Measurements from ENCODE around the gene KPNA2. TPM values are rescaled to one million over a fixed set of nuclear protein-coding genes. Genes with fewer than 3 reads are reported as not detected.

The KPNA2 gene
- total and polyA plus RNA-seq, 2 of the 13 experiments (the other 11 are each of a cell fraction or from before 2014, with no cell fraction given): 111 to 305 TPM

- intact Hi-C loops (cut with micrococcal nuclease; ENCODE audit: unreplicated experiment) (no loop called here), in situ Hi-C loops (cut with HindIII; ENCODE audit: extremely low pct_ligation_motif_present, low pct_unique_long_range_greater_than_20kb) (no loop called here)
- FAIRE-seq: no peak
- WGBS (ENCODE audit: low lambda C conversion rate): 44% methylated on average over 11 of the region's 11 CpGs
- Histone ChIP-seq H3K4me1 (ENCODE audit: insufficient read depth, low read length) (peaks cover 15% of the 10 kb centered on the region), H3K9ac (ENCODE audit: insufficient read depth, low read depth, low read length) (no peak overlapping the region), H4K20me1 (ENCODE audit: insufficient read depth, low read length) (no peaks in the 10 kb centered on the region), H3K36me3 (replicated peaks in 1 of 2; ENCODE audit: control insufficient read depth in 1 of 2, insufficient read depth in 2 of 2, low read length in 2 of 2) (no peaks in the 10 kb centered on the region), H3K27ac (ENCODE audit: extremely low read length, insufficient read depth, low read length) (no peak overlapping the region), H3K4me2 (ENCODE audit: low read depth, low read length) (peak overlapping the region; percentile 40), H3K9me3 (ENCODE audit: low read length) (no peaks in the 10 kb centered on the region), H3K27me3 (ENCODE audit: control insufficient read depth in 1 of 2, insufficient read depth in 2 of 2, low read length in 2 of 2) (no peaks in the 10 kb centered on the region; a peak in 1 of 5 replicates), H2AFZ (ENCODE audit: low read length) (no peak overlapping the region), H3K79me2 (ENCODE audit: insufficient read depth, low read length) (no peaks in the 10 kb centered on the region), H3K4me3 (replicated peaks in 1 of 3; ENCODE audit: insufficient read depth in 1 of 3, low read depth in 2 of 3, low read length in 3 of 3) (no peak overlapping the region)
- ATAC-seq: no peak
- no peak for DNase-seq (ENCODE audit: low spot score)
- TF ChIP-seq IRF9 (CRISPR knock-in tag; IDR thresholded peaks at IDR 0.05; ENCODE audit: borderline replicate concordance) (no peak), THYN1 (CRISPR knock-in tag; IDR thresholded peaks at IDR 0.05; ENCODE audit: borderline replicate concordance, low read depth) (no peak), ZBTB7B (CRISPR knock-in tag; IDR thresholded peaks at IDR 0.05) (no peak), ETV6 (CRISPR knock-in tag; conservative IDR thresholded peaks at IDR 0.05) (no peak), ZNF574 (CRISPR knock-in tag; IDR thresholded peaks at IDR 0.05) (no peak)
- CTCF ChIA-PET (ENCODE audit: low intra/inter-chr PET ratio, low total read pairs): no interaction called here
- POLR2A ChIA-PET: no interaction called here
- no TSS peak for BruUV-seq (replicated peaks)
These were observed 18.9 kb downstream of the KPNA2 start for GRCh38 chr17:68054296-68054900.

Measured in HepG2 (cell line).